Right atrium auricular region (tissue), 2 donors: ENCODE measurements around the gene PYROXD2. TPM values are rescaled to one million over a fixed set of nuclear protein-coding genes. Genes with fewer than 3 reads are reported as not detected.

Experiments
- DNase-seq: peaks from one replicate; pipeline ENCODE4 v3.0.0-alpha.2; 2019; ENCODE audit warnings: low spot score
- H3K27ac ChIP-seq, 2 donors: fragments of 200-600 bp; sonication (generic); 1 replicate in 1 of 2; 2 replicates in 1 of 2; pipeline ENCODE4 v1.5.1; 2016 to 2019
- H3K27me3 ChIP-seq, 2 donors: fragments of 200-600 bp; sonication (generic); one replicate each; pipeline versions ENCODE4 v1.5.1 to v1.6.0; 2017 to 2019
- H3K36me3 ChIP-seq: fragments of 200-600 bp; sonication (generic); one replicate; pipeline ENCODE4 v1.5.1; 2016
- H3K4me1 ChIP-seq, 2 donors: fragments of 200-600 bp; sonication (generic); one replicate each; pipeline versions ENCODE4 v1.5.1 to v1.6.0; 2017 to 2019
- H3K4me3 ChIP-seq, 2 donors: fragments of 200-600 bp; sonication (generic); 1 replicate in 1 of 2; 2 replicates in 1 of 2; pipeline ENCODE4 v1.5.1; 2017 to 2019; ENCODE audit warnings: mild to moderate bottlenecking in 1 of 2, moderate library complexity in 1 of 2
- H3K9me3 ChIP-seq, 2 donors: fragments of 200-600 bp; sonication (generic); one replicate each; pipeline ENCODE4 v1.5.1; 2019
- CTCF ChIP-seq, 2 donors: fragments of 200-600 bp; sonication (generic); IDR thresholded peaks; one replicate each; pipeline ENCODE4 v1.5.1; 2019; ENCODE audit warnings: antibody characterized with exemption in 2 of 2
- total RNA-seq, 2 donors: library from RNA; depleted of rRNA; stranded (reverse); fragments of >200 nt; gene quantifications; one replicate each; pipeline ENCODE4 v1.1.0, GENCODE V29; 2016

The PYROXD2 gene
- total RNA-seq, 2 donors from 2014 or later: 1.8 to 5.2 TPM

- no peaks in the 10 kb centered on the region for H3K27me3 ChIP-seq
- no peaks in the 10 kb centered on the region for H3K36me3 ChIP-seq
- no peaks in the 10 kb centered on the region for H3K4me1 ChIP-seq
- H3K9me3 ChIP-seq: no peaks in the 10 kb centered on the region
- TF ChIP-seq CTCF (IDR thresholded peaks at IDR 0.05): no peak
- no peak overlapping the region for H3K27ac ChIP-seq
- no peak for DNase-seq
- no peak overlapping the region for H3K4me3 ChIP-seq
Measured at GRCh38 chr10:98405422-98405821, 9.6 kb downstream of the PYROXD2 start.

- H3K9me3 ChIP-seq: no peaks in the 10 kb centered on the region
Measured at GRCh38 chr10:98404571-98405359, 10.2 kb downstream of the PYROXD2 start.

GRCh38 chr10:98403812-98404504, 11.0 kb downstream of the PYROXD2 start:
- H3K36me3 ChIP-seq: no peaks in the 10 kb centered on the region
- no peaks in the 10 kb centered on the region for H3K4me1 ChIP-seq
- no peaks in the 10 kb centered on the region for H3K9me3 ChIP-seq
- no peak overlapping the region for H3K27ac ChIP-seq
- H3K4me3 ChIP-seq: no peak overlapping the region
- DNase-seq: no peak
- no peak for TF ChIP-seq CTCF (IDR thresholded peaks at IDR 0.05)
- no peaks in the 10 kb centered on the region for H3K27me3 ChIP-seq

More at GRCh38 chr10:98404571-98405359, 10.2 kb downstream of the PYROXD2 start:
- Histone ChIP-seq H3K27me3 (no peaks in the 10 kb centered on the region), H3K4me1 (no peaks in the 10 kb centered on the region), H3K4me3 (no peak overlapping the region), H3K27ac (no peak overlapping the region), H3K36me3 (no peaks in the 10 kb centered on the region)
- DNase-seq: no peak
- no peak for TF ChIP-seq CTCF (IDR thresholded peaks at IDR 0.05)

GRCh38 chr10:98402931-98403718, 11.9 kb downstream of the PYROXD2 start:
- H3K27ac ChIP-seq: no peak overlapping the region
- no peaks in the 10 kb centered on the region for H3K4me1 ChIP-seq
- H3K27me3 ChIP-seq: no peaks in the 10 kb centered on the region
- no peaks in the 10 kb centered on the region for H3K36me3 ChIP-seq
- no peak for TF ChIP-seq CTCF (IDR thresholded peaks at IDR 0.05)
- DNase-seq: no peak
- no peak overlapping the region for H3K4me3 ChIP-seq
- no peaks in the 10 kb centered on the region for H3K9me3 ChIP-seq

GRCh38 chr10:98402478-98402877, 12.5 kb downstream of the PYROXD2 start:
- DNase-seq: no peak
- Histone ChIP-seq H3K27me3 (no peaks in the 10 kb centered on the region), H3K27ac (no peak overlapping the region), H3K9me3 (no peaks in the 10 kb centered on the region), H3K4me3 (no peak overlapping the region), H3K36me3 (no peaks in the 10 kb centered on the region), H3K4me1 (no peaks in the 10 kb centered on the region)
- no peak for TF ChIP-seq CTCF (IDR thresholded peaks at IDR 0.05)
